Measurements from ENCODE around the gene OR10G6.

The OR10G6 gene

DNA sequence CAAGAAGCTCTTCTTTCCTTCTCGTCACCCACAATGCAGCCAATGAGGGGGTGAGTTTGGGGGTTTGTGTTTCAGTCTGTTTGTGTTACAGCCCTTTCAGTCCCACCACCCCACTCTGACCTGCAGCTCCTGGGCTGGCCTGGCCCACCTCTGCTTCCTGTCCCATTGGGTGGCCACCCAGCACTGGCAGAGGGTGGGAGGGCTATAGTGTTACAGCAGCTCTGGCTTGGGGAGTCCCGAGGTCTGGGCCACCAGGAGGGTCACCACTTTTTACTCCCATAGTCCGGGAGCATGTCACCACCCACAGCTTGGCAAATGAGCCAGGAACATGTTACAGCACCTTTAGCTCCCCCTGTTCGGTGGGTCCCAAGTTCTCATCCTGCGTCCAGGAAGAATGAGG is 15.7 kb downstream of the OR10G6 start:
- H3K27ac ChIP-seq, result no peak overlapping the region
- no peak for TF ChIP-seq ZFX (IDR thresholded peaks at IDR 0.05; ENCODE audit: borderline replicate concordance)
- TF ChIP-seq, protein P1, sequence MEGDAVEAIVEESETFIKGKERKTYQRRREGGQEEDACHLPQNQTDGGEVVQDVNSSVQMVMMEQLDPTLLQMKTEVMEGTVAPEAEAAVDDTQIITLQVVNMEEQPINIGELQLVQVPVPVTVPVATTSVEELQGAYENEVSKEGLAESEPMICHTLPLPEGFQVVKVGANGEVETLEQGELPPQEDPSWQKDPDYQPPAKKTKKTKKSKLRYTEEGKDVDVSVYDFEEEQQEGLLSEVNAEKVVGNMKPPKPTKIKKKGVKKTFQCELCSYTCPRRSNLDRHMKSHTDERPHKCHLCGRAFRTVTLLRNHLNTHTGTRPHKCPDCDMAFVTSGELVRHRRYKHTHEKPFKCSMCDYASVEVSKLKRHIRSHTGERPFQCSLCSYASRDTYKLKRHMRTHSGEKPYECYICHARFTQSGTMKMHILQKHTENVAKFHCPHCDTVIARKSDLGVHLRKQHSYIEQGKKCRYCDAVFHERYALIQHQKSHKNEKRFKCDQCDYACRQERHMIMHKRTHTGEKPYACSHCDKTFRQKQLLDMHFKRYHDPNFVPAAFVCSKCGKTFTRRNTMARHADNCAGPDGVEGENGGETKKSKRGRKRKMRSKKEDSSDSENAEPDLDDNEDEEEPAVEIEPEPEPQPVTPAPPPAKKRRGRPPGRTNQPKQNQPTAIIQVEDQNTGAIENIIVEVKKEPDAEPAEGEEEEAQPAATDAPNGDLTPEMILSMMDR (IDR thresholded peaks at IDR 0.05), result no peak

DNA sequence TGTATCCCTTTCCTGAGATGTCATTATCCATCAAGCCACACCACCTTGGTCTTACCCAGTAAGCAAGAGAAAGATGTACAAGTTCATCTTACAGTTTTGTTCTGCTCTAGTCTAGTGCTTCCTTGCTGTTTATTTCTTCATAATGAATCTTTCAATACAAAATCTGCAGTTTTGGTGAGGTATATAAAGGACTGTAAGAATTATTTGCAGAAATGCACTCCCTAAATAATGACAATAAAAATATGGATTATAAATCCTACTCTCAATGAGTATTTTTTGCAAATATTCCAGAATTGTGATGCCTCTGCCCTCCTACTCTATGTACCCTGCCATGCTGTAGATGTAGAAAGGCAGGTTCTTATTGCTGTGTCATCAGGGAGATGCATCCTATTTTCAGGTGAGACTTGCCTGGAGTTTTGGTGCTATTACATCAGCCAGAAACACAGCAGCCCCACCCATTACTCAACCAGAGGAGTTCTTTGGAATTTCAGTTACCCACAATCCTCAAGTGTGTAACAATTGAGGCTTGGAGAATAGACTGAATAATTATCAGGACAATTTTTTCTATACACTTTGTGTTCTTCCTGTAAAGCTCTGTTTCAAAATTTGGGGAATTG is 17.1 kb downstream of the OR10G6 start, which contains the start of gene OR10S1:
Gene OR10S1 (minus strand): TSS at position 51 of the 617 bp plus-strand sequence. CDS start 117 bp downstream, outside the sequence.
- no peak for TF ChIP-seq ZFX (IDR thresholded peaks at IDR 0.05; ENCODE audit: borderline replicate concordance)
- TF ChIP-seq, protein P1 (IDR thresholded peaks at IDR 0.05), result no peak
- H3K27ac ChIP-seq, result no peak within 1 kb of the TSS

DNA sequence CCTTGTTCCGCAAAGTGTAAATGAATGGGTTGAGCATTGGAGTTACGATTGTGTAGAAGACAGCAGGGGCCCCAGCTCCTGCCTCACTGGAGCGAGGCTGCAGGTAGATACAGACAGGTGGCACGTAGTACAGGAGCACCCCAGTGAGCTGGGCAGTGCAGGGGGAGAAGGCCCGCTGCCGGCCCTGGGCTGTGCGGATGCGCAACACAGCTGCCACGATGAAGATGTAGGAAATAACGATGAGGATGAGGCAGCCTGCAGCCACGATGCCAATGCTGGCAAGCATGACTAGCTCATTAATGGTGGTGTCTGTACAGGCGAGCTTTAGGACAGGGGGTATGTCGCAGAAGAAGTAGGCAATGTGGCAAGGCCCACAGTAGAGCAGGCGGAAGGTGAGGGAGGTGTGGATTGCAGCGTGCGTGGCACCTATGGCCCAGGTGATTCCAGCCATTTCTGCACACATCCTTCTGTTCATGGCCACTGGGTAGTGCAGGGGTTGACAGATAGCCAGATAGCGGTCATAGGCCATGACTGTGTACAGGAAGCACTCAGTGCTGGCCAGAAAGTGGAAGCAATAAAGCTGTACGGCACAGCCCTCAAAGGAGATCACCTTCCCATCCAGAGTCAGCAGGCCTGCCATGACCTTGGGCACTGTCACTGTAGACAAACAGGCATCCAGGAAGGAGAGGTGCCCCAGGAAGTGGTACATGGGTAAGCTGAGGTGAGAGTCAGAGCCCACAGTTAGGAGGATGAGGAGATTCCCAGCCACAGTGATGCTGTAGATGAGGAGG is 18.0 kb downstream of the OR10G6 start:
- H3K27ac ChIP-seq, result no peak overlapping the region
- TF ChIP-seq, protein P1 (IDR thresholded peaks at IDR 0.05), result no peak
- no peak for TF ChIP-seq ZFX (IDR thresholded peaks at IDR 0.05; ENCODE audit: borderline replicate concordance)

DNA sequence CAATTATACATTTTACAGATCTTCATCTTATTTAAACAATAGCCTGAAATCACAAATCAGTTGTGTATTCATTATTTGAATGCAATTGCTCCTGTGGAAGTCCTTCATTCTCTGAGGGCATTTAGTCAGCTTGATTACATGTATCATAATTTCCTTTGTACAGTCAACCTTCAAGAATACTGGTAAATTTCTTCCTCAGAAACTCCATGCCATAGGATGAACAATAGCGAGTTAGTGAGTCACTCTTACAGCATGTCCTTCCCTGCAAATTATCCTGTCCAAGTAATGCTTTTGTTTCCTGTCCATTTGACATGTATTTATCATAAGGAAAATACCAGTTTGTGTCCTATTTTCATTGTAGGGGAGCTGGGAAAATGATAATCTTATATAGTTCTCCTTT is 21.1 kb downstream of the OR10G6 start:
- H3K27ac ChIP-seq, result no peak overlapping the region
- TF ChIP-seq, protein P1 (IDR thresholded peaks at IDR 0.05), result no peak
- no peak for TF ChIP-seq ZFX (IDR thresholded peaks at IDR 0.05; ENCODE audit: borderline replicate concordance)

DNA sequence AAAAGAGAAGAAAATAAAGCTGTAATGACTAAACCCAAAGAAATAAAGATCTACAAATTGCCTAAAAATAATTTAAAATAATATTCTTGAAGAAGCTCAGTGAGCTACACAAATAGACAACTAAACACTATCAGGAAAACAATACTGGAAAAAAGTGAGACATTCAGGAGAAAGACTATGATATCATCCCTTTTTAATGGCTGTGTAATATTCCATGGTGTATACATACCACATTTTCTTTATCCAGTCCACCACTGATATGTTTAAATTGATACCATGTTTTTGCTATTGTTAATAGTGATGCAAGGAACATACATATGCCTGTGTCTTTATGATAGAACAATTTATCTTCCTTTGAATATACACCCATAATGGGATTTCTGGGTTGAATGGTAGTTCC is 38.2 kb downstream of the OR10G6 start:
- H3K27ac ChIP-seq, result no peak overlapping the region
- TF ChIP-seq, protein P1 (IDR thresholded peaks at IDR 0.05), result no peak
- TF ChIP-seq ZFX (IDR thresholded peaks at IDR 0.05; ENCODE audit: borderline replicate concordance), result no peak

DNA sequence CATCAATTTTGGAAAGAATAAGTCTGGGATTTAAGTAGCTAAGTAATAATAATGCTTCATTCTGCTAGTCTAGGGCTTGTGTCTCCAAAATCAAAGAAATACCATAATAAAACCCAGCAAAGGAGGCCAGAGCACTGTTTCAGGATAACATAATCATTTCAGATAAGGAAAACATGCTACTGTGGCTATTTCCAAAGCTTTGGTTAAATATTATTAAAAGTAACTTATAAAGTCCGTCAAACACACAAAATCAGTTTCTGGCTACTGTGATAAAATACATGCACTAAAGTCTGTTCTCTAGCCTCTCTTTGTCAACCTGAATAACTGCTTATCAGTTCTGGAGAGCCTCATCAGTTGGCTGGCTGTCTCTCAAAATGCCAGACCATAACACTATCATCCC is 49.8 kb downstream of the OR10G6 start:
- no peak overlapping the region for H3K27ac ChIP-seq
- no peak for TF ChIP-seq ZFX (IDR thresholded peaks at IDR 0.05; ENCODE audit: borderline replicate concordance)

All from 22Rv1 (cell line).